Liver (tissue), 9 donors: Measurements from ENCODE around the gene FBN1. TPM values are rescaled to one million over a fixed set of nuclear protein-coding genes. Genes with fewer than 3 reads are reported as not detected.

Source experiments
- DNase-seq: peaks from one replicate; pipeline ENCODE4 v3.0.0-alpha.2; 2017; ENCODE audit warnings: low spot score
- H3K27ac ChIP-seq, 2 donors: one replicate each; pipeline ENCODE4 v1.7.0; 2013; ENCODE audit warnings: inconsistent platforms in 2 of 2, low read length in 2 of 2, control low read depth in 1 of 2, low read depth in 1 of 2, mild to moderate bottlenecking in 1 of 2
- H3K27me3 ChIP-seq, 4 donors: one replicate each; pipeline versions ENCODE4 v1.6.1 to v1.7.0; 2013; ENCODE audit warnings: low read length in 3 of 4, inconsistent platforms in 1 of 4, mild to moderate bottlenecking in 1 of 4, moderate library complexity in 1 of 4; ENCODE audit not compliant: control insufficient read depth in 4 of 4, insufficient read depth in 4 of 4
- H3K36me3 ChIP-seq, 4 donors: one replicate each; pipeline versions ENCODE4 v1.6.1 to v1.7.0; 2013; ENCODE audit warnings: low read length in 3 of 4, mild to moderate bottlenecking in 3 of 4, low read depth in 1 of 4, moderate library complexity in 1 of 4; ENCODE audit not compliant: control insufficient read depth in 4 of 4, insufficient read depth in 3 of 4
- H3K4me1 ChIP-seq, 4 donors: one replicate each; pipeline versions ENCODE4 v1.6.1 to v1.7.0; 2013; ENCODE audit warnings: low read length in 3 of 4, mild to moderate bottlenecking in 3 of 4, moderate library complexity in 1 of 4; ENCODE audit not compliant: control insufficient read depth in 4 of 4, insufficient read depth in 4 of 4
- H3K4me3 ChIP-seq, 3 donors: one replicate each; pipeline versions ENCODE4 v1.6.1 to v1.7.0; 2013; ENCODE audit warnings: low read length in 3 of 3, control low read depth in 1 of 3, low read depth in 1 of 3, mild to moderate bottlenecking in 1 of 3
- H3K9ac ChIP-seq, 2 donors: one replicate each; pipeline ENCODE4 v1.7.0; 2013; ENCODE audit warnings: low read length in 2 of 2, mild to moderate bottlenecking in 2 of 2, moderate library complexity in 2 of 2, control low read depth in 1 of 2, low read depth in 1 of 2
- H3K9me3 ChIP-seq, 4 donors: one replicate each; pipeline versions ENCODE4 v1.6.1 to v1.7.0; 2013; ENCODE audit warnings: low read length in 3 of 4; ENCODE audit not compliant: control insufficient read depth in 4 of 4
- EGR1 ChIP-seq, 2 donors: IDR thresholded peaks; 2 replicates each; pipeline ENCODE4 v1.6.1; 2016 to 2018; ENCODE audit warnings: antibody characterized with exemption in 2 of 2, low read depth in 2 of 2
- HNF4G ChIP-seq: IDR thresholded peaks from 2 replicates; pipeline ENCODE4 v1.6.1; 2016; ENCODE audit warnings: antibody characterized with exemption
- JUND ChIP-seq, 2 donors: IDR thresholded peaks; 2 replicates each; pipeline ENCODE4 v1.6.1; 2016; ENCODE audit warnings: antibody characterized with exemption in 2 of 2
- NR2F2 ChIP-seq: IDR thresholded peaks from 2 replicates; pipeline ENCODE4 v1.6.1; 2016; ENCODE audit warnings: antibody characterized with exemption
- REST ChIP-seq: IDR thresholded peaks from 2 replicates; pipeline ENCODE4 v1.6.1; 2016; ENCODE audit warnings: antibody characterized with exemption, mild to moderate bottlenecking
- TAF1 ChIP-seq: conservative IDR thresholded peaks from 2 replicates; pipeline ENCODE4 v1.6.1; 2016; ENCODE audit warnings: antibody characterized with exemption, mild to moderate bottlenecking
- YY1 ChIP-seq: IDR thresholded peaks from 2 replicates; pipeline ENCODE4 v1.6.1; 2016; ENCODE audit warnings: antibody characterized with exemption, mild to moderate bottlenecking
- WGBS: extraction: QIAGEN DNeasy Blood & Tissue Kit; methylation state at CpG from one replicate; pipeline ENCODE4 v1.1.7; 2013; 5-methylcytosine and 5-hydroxymethylcytosine counted together
- polyA plus RNA-seq, 2 donors: library from polyadenylated mRNA; stranded (reverse) in 1 of 2; unstranded in 1 of 2; fragments of 200-250 nt in 1 of 2; fragments of >200 nt in 1 of 2; fragmentation: Nextera tagmentation in 1 of 2; extraction: Ambion mirVana in 1 of 2; gene quantifications; one replicate each; pipeline versions ENCODE4 v1.2.1 to v1.2.3, GENCODE V29; 2013 to 2015
- total RNA-seq, 2 donors: library from RNA; depleted of rRNA; stranded (reverse); fragments of >200 nt; gene quantifications; one replicate each; pipeline ENCODE4 v1.2.3, GENCODE V29; 2014
- TF ChIP-seq, protein P1 (sequence below): fragments of 150-350 bp; IDR thresholded peaks from 2 replicates; pipeline ENCODE4 v1.5.1; 2017; ENCODE audit warnings: improper control_type of control experiment, low read depth, low read length; ENCODE audit not compliant: missing input control
- TF ChIP-seq, protein P2 (sequence below): IDR thresholded peaks from 2 replicates; pipeline ENCODE4 v1.6.1; 2016; ENCODE audit warnings: antibody characterized with exemption
- donor health status: healthy.
- donor health status: healthy.
- donor health status: healthy.
- donor health status: healthy.
- donor health status: healthy.

Gene FBN1
- total and polyA plus RNA-seq, 4 donors = 1.3 to 20.1 (median 12.4) TPM

- H3K9me3 ChIP-seq = no peaks in the 10 kb centered on the region
- WGBS = 88% methylated on average over 10 of the region's 10 CpGs
- H3K4me1 ChIP-seq = no peaks in the 10 kb centered on the region
- no peak overlapping the region for H3K4me3 ChIP-seq
- DNase-seq = no peak
- no peak for TF ChIP-seq JUND (IDR thresholded peaks at IDR 0.05)
- no peak for TF ChIP-seq REST
- no peak for TF ChIP-seq TAF1
- no peak for TF ChIP-seq NR2F2
- H3K36me3 ChIP-seq = no peaks in the 10 kb centered on the region
- no peak overlapping the region for H3K9ac ChIP-seq
- H3K27me3 ChIP-seq = no peaks in the 10 kb centered on the region
- no peak overlapping the region for H3K27ac ChIP-seq
Observed at GRCh38 chr15:48373821-48374451, 271.6 kb downstream of the FBN1 start.

DNA sequence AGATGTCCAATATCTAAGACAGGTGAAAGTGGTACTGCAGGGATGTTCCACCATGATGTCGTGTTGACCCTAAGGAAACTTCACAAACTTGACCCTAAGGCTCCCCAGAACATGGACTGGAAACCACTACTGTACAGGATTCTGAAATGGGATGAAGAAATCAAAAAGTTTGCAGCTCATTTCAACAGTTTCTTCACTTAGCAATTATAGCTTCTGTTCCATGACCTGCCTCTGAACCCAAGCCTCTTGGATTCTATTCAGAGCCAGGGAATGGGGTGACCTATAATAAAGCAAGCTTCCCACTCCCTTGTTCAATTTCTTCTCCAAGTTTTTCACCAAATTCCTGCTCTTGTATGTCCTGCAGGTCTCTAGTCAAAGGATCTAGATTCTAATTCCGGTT lies 273.5 kb downstream of the FBN1 start:
- Histone ChIP-seq H3K4me1 (no peaks in the 10 kb centered on the region), H3K9ac (no peak overlapping the region), H3K27me3 (no peaks in the 10 kb centered on the region), H3K27ac (no peak overlapping the region), H3K36me3 (no peaks in the 10 kb centered on the region), H3K9me3 (no peaks in the 10 kb centered on the region), H3K4me3 (no peak overlapping the region)
- TF ChIP-seq EGR1 (IDR thresholded peaks at IDR 0.05; ENCODE audit: low read depth in 2 of 2) (no peak), NR2F2 (no peak), REST (no peak), HNF4G (no peak), YY1 (no peak)
- TF ChIP-seq, protein P1, sequence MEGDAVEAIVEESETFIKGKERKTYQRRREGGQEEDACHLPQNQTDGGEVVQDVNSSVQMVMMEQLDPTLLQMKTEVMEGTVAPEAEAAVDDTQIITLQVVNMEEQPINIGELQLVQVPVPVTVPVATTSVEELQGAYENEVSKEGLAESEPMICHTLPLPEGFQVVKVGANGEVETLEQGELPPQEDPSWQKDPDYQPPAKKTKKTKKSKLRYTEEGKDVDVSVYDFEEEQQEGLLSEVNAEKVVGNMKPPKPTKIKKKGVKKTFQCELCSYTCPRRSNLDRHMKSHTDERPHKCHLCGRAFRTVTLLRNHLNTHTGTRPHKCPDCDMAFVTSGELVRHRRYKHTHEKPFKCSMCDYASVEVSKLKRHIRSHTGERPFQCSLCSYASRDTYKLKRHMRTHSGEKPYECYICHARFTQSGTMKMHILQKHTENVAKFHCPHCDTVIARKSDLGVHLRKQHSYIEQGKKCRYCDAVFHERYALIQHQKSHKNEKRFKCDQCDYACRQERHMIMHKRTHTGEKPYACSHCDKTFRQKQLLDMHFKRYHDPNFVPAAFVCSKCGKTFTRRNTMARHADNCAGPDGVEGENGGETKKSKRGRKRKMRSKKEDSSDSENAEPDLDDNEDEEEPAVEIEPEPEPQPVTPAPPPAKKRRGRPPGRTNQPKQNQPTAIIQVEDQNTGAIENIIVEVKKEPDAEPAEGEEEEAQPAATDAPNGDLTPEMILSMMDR = no peak
- TF ChIP-seq, protein P2, sequence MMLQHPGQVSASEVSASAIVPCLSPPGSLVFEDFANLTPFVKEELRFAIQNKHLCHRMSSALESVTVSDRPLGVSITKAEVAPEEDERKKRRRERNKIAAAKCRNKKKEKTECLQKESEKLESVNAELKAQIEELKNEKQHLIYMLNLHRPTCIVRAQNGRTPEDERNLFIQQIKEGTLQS = no peak
- DNase-seq = no peak
- 69% methylated on average over 2 of the region's 2 CpGs for WGBS
